CD14-positive monocyte (primary cell): ENCODE results near the gene GNAZ. TPM values are rescaled to one million over a fixed set of nuclear protein-coding genes. Genes with fewer than 3 reads are reported as not detected.

Experiments used
- DNase-seq, 3 donors: peaks; one replicate each; pipeline ENCODE4 v3.0.0-alpha.2; 2011 to 2022
- H2AFZ ChIP-seq: 2 replicates; pipeline ENCODE4 v1.6.0; 2012; ENCODE audit warnings: mild to moderate bottlenecking, low read depth, low read length, inconsistent platforms; ENCODE audit not compliant: insufficient read depth, poor library complexity, severe bottlenecking
- H3K27ac ChIP-seq, 2 donors: 1 replicate in 1 of 2; 2 replicates in 1 of 2; pipeline ENCODE4 v1.5.1; 2012 to 2013; ENCODE audit warnings: low read length in 2 of 2, control low read depth in 1 of 2, inconsistent platforms in 1 of 2, low read depth in 1 of 2, mild to moderate bottlenecking in 1 of 2
- H3K27me3 ChIP-seq, 2 donors: one replicate each; pipeline versions ENCODE4 v1.6.0 to v1.6.1; 2011 to 2013; ENCODE audit warnings: low read length in 2 of 2; ENCODE audit not compliant: control insufficient read depth in 2 of 2, insufficient read depth in 2 of 2
- H3K36me3 ChIP-seq, 2 donors: replicated peaks in 1 of 2; 1 replicate in 1 of 2; 2 replicates in 1 of 2; pipeline versions ENCODE4 v1.5.1 to v1.6.1; 2012 to 2013; ENCODE audit warnings: low read length in 2 of 2, control low read depth in 1 of 2, inconsistent platforms in 1 of 2, mild to moderate bottlenecking in 1 of 2; ENCODE audit not compliant: insufficient read depth in 2 of 2, control insufficient read depth in 1 of 2
- H3K4me1 ChIP-seq, 2 donors: 1 replicate in 1 of 2; 2 replicates in 1 of 2; pipeline versions ENCODE4 v1.5.1 to v1.6.1; 2012 to 2013; ENCODE audit warnings: low read length in 2 of 2, control low read depth in 1 of 2, inconsistent platforms in 1 of 2, mild to moderate bottlenecking in 1 of 2, moderate library complexity in 1 of 2; ENCODE audit not compliant: insufficient read depth in 2 of 2, control insufficient read depth in 1 of 2
- H3K4me2 ChIP-seq: replicated peaks from 2 replicates; pipeline ENCODE3; 2012; ENCODE audit warnings: low read length, moderate library complexity, mild to moderate bottlenecking; ENCODE audit not compliant: poor library complexity, severe bottlenecking; ENCODE audit errors: extremely low read depth
- H3K4me3 ChIP-seq, 3 experiments: fragments of 200-600 bp in 1 of 3; sonication (generic) in 1 of 3; replicated peaks in 1 of 3; 1 replicate in 2 of 3; 2 replicates in 1 of 3; pipeline ENCODE4 v1.5.1; 2011 to 2013; ENCODE audit warnings: low read length in 3 of 3, mild to moderate bottlenecking in 3 of 3, control low read depth in 2 of 3, low read depth in 2 of 3, inconsistent platforms in 1 of 3, moderate library complexity in 1 of 3
- H3K79me2 ChIP-seq: 2 replicates; pipeline ENCODE4 v1.6.0; 2012; ENCODE audit warnings: mild to moderate bottlenecking, control low read depth, inconsistent platforms, low read length, moderate library complexity; ENCODE audit not compliant: insufficient read depth
- H3K9ac ChIP-seq: 2 replicates; pipeline ENCODE4 v1.6.0; 2017; ENCODE audit warnings: low read length, mild to moderate bottlenecking; ENCODE audit not compliant: insufficient read depth, poor library complexity, severe bottlenecking
- H3K9me3 ChIP-seq, 2 donors: replicated peaks in 1 of 2; 1 replicate in 1 of 2; 2 replicates in 1 of 2; pipeline versions ENCODE4 v1.5.1 to v1.6.1; 2012 to 2013; ENCODE audit warnings: low read length in 2 of 2, control low read depth in 1 of 2; ENCODE audit not compliant: control insufficient read depth in 1 of 2, insufficient read depth in 1 of 2
- H4K20me1 ChIP-seq: 2 replicates; pipeline ENCODE4 v1.6.0; 2012; ENCODE audit warnings: mild to moderate bottlenecking, low read length, control low read depth, moderate library complexity; ENCODE audit not compliant: insufficient read depth
- H3K27ac Mint-ChIP-seq, 7 donors: one replicate each; pipeline ENCODE4 v1.8.0; 2020; ENCODE audit warnings: mild to moderate bottlenecking in 7 of 7, mixed read lengths in 7 of 7, moderate library complexity in 6 of 7, inconsistent platforms in 2 of 7
- H3K27me3 Mint-ChIP-seq, 3 donors: one replicate each; pipeline ENCODE4 v1.8.0; 2021 to 2022; ENCODE audit warnings: low read depth in 3 of 3, mild to moderate bottlenecking in 3 of 3, mixed read lengths in 3 of 3, moderate library complexity in 3 of 3, inconsistent platforms in 1 of 3
- H3K36me3 Mint-ChIP-seq, 2 donors: one replicate each; pipeline ENCODE4 v1.8.0; 2020; ENCODE audit warnings: mixed read lengths in 2 of 2, inconsistent platforms in 1 of 2, mild to moderate bottlenecking in 1 of 2
- H3K4me1 Mint-ChIP-seq: one replicate; pipeline ENCODE4 v1.8.0; 2020; ENCODE audit warnings: mild to moderate bottlenecking, mixed read lengths
- H3K4me3 Mint-ChIP-seq, 2 donors: one replicate each; pipeline ENCODE4 v1.8.0; 2020; ENCODE audit warnings: mild to moderate bottlenecking in 2 of 2, mixed read lengths in 2 of 2, moderate library complexity in 1 of 2
- H3K9me3 Mint-ChIP-seq, 7 donors: one replicate each; pipeline ENCODE4 v1.8.0; 2020 to 2022; ENCODE audit warnings: mixed read lengths in 7 of 7, mild to moderate bottlenecking in 6 of 7, moderate library complexity in 6 of 7, inconsistent platforms in 2 of 7
- whole genome bisulfite sequencing: methylation state at CpG from one replicate; pipeline ENCODE4 v1.1.5; 2013; ENCODE audit warnings: missing lambda C conversion rate; ENCODE audit not compliant: insufficient coverage; 5-methylcytosine and 5-hydroxymethylcytosine counted together
- intact Hi-C, 2 donors: fragments of 100-400 bp; cut with micrococcal nuclease; formaldehyde crosslinking; loops; one replicate each; pipeline versions ENCODE4 v1.15.0 to v1.15.1; 2023
- polyA plus RNA-seq, 3 donors: library from polyadenylated mRNA; depleted of rRNA in 1 of 3; unstranded in 2 of 3; stranded (reverse) in 1 of 3; fragments of 300-500 nt in 2 of 3; fragments of >200 nt in 1 of 3; fragmentation: Illumina TruSeq in 2 of 3; gene quantifications; 1 replicate in 2 of 3; 2 replicates in 1 of 3; pipeline ENCODE4 v1.2.3, GENCODE V29; 2012 to 2021
- TF ChIP-seq, protein P1 (sequence below): fragments of 200-600 bp; IDR thresholded peaks from one replicate; pipeline ENCODE4 v1.8.0; 2022; ENCODE audit warnings: antibody characterized with exemption, mild to moderate bottlenecking

GNAZ gene
- polyA plus RNA-seq, 3 donors, result 0.04 to 0.05 TPM; not detected in 1

DNA sequence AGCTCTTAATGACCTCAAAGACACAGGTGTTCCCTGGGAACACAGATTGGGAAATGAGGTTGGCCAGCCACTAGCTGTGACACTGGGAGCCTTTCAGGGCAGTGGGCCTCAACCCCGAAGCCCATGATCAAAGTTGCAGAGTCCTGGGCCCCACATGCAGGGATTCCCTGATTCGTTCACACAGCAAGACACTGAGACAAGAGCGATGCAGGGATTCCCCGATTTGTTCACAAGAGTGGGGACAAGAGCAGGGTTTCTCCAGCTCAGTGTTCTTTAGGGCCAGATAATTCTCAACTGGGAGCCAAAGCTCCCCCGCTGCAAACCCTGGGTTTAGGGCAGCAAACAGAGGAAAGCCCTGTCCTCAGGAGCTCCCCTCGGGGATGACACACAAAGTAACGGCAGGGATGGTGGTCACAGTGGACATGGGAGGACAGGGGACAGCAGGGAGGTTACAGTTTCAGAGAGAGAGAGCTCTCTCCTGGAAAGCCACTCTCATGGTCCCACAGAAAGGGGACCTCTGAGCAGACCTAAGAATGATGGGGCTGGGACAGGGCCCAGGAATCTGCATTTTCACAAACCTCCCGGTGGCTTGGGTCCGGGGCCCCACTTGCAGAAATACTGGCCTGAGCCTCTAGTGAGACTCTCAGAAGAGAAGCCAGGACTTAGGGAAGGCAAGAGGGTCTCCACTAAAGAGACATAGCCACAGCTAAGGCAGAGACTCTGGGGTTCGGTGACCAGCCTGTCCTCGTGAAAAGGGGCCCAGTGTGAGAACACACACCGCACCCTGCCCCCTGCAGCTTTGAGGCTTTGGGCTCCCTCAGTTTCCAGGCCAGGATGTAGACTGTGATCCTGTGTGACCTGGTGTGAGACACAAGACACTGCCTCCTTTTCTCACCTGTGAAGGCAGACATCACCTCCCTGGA, 7.4 kb upstream of the GNAZ start:
- 94% methylated on average over 11 of the region's 12 CpGs for WGBS
- Histone ChIP-seq H2AFZ (no peak overlapping the region), H3K79me2 (no peaks in the 10 kb centered on the region), H3K27ac (no peak overlapping the region), H3K9me3 (no peaks in the 10 kb centered on the region), H3K4me3 (no peak overlapping the region), H3K9ac (no peak overlapping the region), H3K36me3 (no peaks in the 10 kb centered on the region), H3K27me3 (peaks cover 0 to 1% of the 10 kb centered on the region in 2 donors), H3K4me2 (no peak overlapping the region), H3K4me1 (no peaks in the 10 kb centered on the region), H4K20me1 (no peaks in the 10 kb centered on the region)
- Mint-ChIP-seq H3K4me1 (no peaks in the 10 kb centered on the region), H3K27ac (no peak overlapping the region), H3K36me3 (no peaks in the 10 kb centered on the region), H3K4me3 (no peak overlapping the region), H3K9me3 (no peaks in the 10 kb centered on the region), H3K27me3 (peaks cover 2 to 10% (median 7%) of the 10 kb centered on the region in 3 donors)
- TF ChIP-seq, protein P1, sequence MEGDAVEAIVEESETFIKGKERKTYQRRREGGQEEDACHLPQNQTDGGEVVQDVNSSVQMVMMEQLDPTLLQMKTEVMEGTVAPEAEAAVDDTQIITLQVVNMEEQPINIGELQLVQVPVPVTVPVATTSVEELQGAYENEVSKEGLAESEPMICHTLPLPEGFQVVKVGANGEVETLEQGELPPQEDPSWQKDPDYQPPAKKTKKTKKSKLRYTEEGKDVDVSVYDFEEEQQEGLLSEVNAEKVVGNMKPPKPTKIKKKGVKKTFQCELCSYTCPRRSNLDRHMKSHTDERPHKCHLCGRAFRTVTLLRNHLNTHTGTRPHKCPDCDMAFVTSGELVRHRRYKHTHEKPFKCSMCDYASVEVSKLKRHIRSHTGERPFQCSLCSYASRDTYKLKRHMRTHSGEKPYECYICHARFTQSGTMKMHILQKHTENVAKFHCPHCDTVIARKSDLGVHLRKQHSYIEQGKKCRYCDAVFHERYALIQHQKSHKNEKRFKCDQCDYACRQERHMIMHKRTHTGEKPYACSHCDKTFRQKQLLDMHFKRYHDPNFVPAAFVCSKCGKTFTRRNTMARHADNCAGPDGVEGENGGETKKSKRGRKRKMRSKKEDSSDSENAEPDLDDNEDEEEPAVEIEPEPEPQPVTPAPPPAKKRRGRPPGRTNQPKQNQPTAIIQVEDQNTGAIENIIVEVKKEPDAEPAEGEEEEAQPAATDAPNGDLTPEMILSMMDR, result no peak
- intact Hi-C loops, result no loop called here
- no peak for DNase-seq

DNA sequence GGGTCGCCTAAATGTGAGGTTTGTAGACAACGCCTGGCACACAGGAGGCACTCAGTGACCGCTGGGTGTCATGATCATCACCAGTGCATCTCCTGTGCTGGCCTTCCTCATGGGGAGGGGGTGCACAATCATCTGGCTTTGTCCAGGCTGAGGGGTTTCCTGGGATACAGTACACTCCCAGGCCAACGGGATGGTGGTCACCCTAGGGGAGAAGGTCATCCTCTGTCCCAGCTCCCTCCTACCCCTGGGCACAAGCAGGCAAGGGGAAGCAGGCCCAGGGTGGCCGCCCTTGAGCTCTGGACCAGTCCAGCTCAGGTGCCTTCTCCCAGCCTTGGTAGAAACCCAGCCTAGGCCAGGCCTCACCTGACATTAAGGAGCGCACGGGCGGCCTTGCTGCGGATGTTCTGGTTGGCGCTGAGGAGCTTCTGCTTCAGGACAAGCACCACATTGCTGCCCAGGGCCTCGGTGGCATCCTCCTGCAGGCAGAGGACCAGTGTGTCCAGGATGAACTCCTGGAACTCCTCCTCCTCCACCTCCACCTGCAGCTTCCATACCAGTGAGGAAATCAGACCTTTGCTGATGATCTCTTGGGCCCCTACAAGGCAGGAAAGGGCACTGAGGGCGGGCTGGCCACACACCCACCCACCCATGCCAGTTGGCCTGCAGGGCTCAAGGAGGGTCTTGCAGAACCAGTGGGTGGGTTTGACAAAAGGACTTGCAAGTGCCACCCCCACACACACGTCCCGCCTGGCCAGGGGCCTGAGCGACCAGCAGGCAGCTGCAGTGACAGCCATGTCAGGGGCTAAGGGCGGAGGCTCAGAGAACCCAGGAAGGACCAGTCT, 6.6 kb upstream of the GNAZ start:
- no peak for DNase-seq
- H3K9me3 ChIP-seq, result no peaks in the 10 kb centered on the region
- intact Hi-C loops, result no loop called here
- no peak overlapping the region for H3K9ac ChIP-seq
- no peak overlapping the region for H3K27ac ChIP-seq
- Mint-ChIP-seq H3K36me3 (no peaks in the 10 kb centered on the region), H3K27me3 (peaks cover 8 to 16% (median 13%) of the 10 kb centered on the region in 3 donors), H3K4me3 (no peak overlapping the region), H3K27ac (no peak overlapping the region), H3K4me1 (no peaks in the 10 kb centered on the region), H3K9me3 (no peaks in the 10 kb centered on the region)
- no peaks in the 10 kb centered on the region for H3K4me1 ChIP-seq
- 96% methylated on average over 15 of the region's 16 CpGs for WGBS
- H3K4me3 ChIP-seq, result no peak overlapping the region
- H3K4me2 ChIP-seq, result no peak overlapping the region
- H3K79me2 ChIP-seq, result no peaks in the 10 kb centered on the region
- H3K27me3 ChIP-seq, result peaks cover 0 to 10% of the 10 kb centered on the region in 2 donors
- no peak overlapping the region for H2AFZ ChIP-seq
- no peaks in the 10 kb centered on the region for H3K36me3 ChIP-seq
- no peaks in the 10 kb centered on the region for H4K20me1 ChIP-seq
- TF ChIP-seq, protein P1, result no peak
